GM12878 (cell line): ENCODE results near the gene GZMB. TPM values are rescaled to one million over a fixed set of nuclear protein-coding genes. Genes with fewer than 3 reads are reported as not detected.

ENCODE experiments used
- polyA plus RNA-seq, 11 experiments: library from polyadenylated mRNA; depleted of rRNA in 4 of 11; unstranded in 6 of 11; stranded (reverse) in 5 of 11; fragments of >200 nt; fragmentation: Nextera tagmentation in 4 of 11; fragmentation: Illumina TruSeq in 1 of 11; extraction: Ambion mirVana in 4 of 11; extraction: Trizol in 1 of 11; gene quantifications; 1 replicate in 1 of 11; 2 replicates in 10 of 11; pipeline versions ENCODE4 v1.2.1 to v1.2.3, GENCODE V29; 2011 to 2016; ENCODE audit warnings: inconsistent platforms in 2 of 11, missing spikeins in 2 of 11, low read depth in 1 of 11
- total RNA-seq, 4 experiments: library from RNA; depleted of rRNA in 3 of 4; stranded (reverse); fragments of >200 nt in 3 of 4; fragmentation: Illumina TruSeq in 1 of 4; extraction: Trizol in 1 of 4; gene quantifications; 2 replicates each; pipeline versions ENCODE4 v1.2.1 to v1.2.3, GENCODE V29; 2013 to 2021

Gene GZMB
- total and polyA plus RNA-seq, 10 of the 15 experiments (the other 5 are each of a cell fraction or from before 2014, with no cell fraction given), result 0.19 to 0.87 (median 0.38) TPM; not detected in 7

Other genes starting within 250 kb of the GZMB start
- not detected in 2 replicates for gene NYNRIN, start 235.2 kb downstream of the GZMB start, total RNA-seq (2014; rRNA removed)
- not detected in 2 replicates for gene NYNRIN, start 235.2 kb downstream of the GZMB start, total RNA-seq (2014; rRNA removed; fragmentation: Illumina TruSeq; extraction: Trizol)
- 0.05 and 0.15 TPM in 2 replicates for gene NYNRIN, start 235.2 kb downstream of the GZMB start, total RNA-seq (2021)
- 0.01 TPM in 1 of 2 replicates, not detected in the other for gene NYNRIN, start 235.2 kb downstream of the GZMB start, polyA plus RNA-seq (2011; rRNA removed)
- gene NYNRIN, start 235.2 kb downstream of the GZMB start, polyA plus RNA-seq (2014; fragmentation: Illumina TruSeq; extraction: Trizol), result under 0.01 TPM in 1 of 2 replicates, not detected in the other
- not detected for gene NYNRIN, start 235.2 kb downstream of the GZMB start, polyA plus RNA-seq (2014; fragmentation: Nextera tagmentation; extraction: Ambion mirVana)
- gene NYNRIN, start 235.2 kb downstream of the GZMB start, polyA plus RNA-seq (2014; rRNA removed), result 0.01 and 0.05 TPM in 2 replicates
- gene NYNRIN, start 235.2 kb downstream of the GZMB start, polyA plus RNA-seq (2016; fragmentation: Nextera tagmentation; extraction: Ambion mirVana), result under 1 TPM in 1 of 2 experiments, not detected in 1; 0.01 TPM
- gene CBLN3, start 204.5 kb downstream of the GZMB start, total RNA-seq (2014; rRNA removed), result 0.51 and 0.71 TPM in 2 replicates
- 1.1 and 1.3 TPM in 2 replicates for gene CBLN3, start 204.5 kb downstream of the GZMB start, total RNA-seq (2014; rRNA removed; fragmentation: Illumina TruSeq; extraction: Trizol)
- 2.8 and 3.8 TPM in 2 replicates for gene CBLN3, start 204.5 kb downstream of the GZMB start, total RNA-seq (2021)
- gene CBLN3, start 204.5 kb downstream of the GZMB start, polyA plus RNA-seq (2011; rRNA removed), result 4.6 and 4.9 TPM in 2 replicates
- gene CBLN3, start 204.5 kb downstream of the GZMB start, polyA plus RNA-seq (2014; fragmentation: Illumina TruSeq; extraction: Trizol), result 1.3 and 1.8 TPM in 2 replicates
- under 1 TPM; 0.16 to 0.35 TPM for gene CBLN3, start 204.5 kb downstream of the GZMB start, polyA plus RNA-seq (2014; fragmentation: Nextera tagmentation; extraction: Ambion mirVana)
- gene CBLN3, start 204.5 kb downstream of the GZMB start, polyA plus RNA-seq (2014; rRNA removed), result 2.5 and 2.9 TPM in 2 replicates
- gene CBLN3, start 204.5 kb downstream of the GZMB start, polyA plus RNA-seq (2016; fragmentation: Nextera tagmentation; extraction: Ambion mirVana), result 1 to 10 TPM in 1 of 2 experiments, under 1 TPM in 1; 0.37 to 1.4 TPM
- 34.7 and 36.7 TPM in 2 replicates for gene KHNYN, start 204.2 kb downstream of the GZMB start, total RNA-seq (2014; rRNA removed)
- gene KHNYN, start 204.2 kb downstream of the GZMB start, total RNA-seq (2014; rRNA removed; fragmentation: Illumina TruSeq; extraction: Trizol), result 20.8 and 21.0 TPM in 2 replicates
- gene KHNYN, start 204.2 kb downstream of the GZMB start, total RNA-seq (2021), result 33.9 and 34.0 TPM in 2 replicates
- 19.8 and 22.2 TPM in 2 replicates for gene KHNYN, start 204.2 kb downstream of the GZMB start, polyA plus RNA-seq (2011; rRNA removed)
- gene KHNYN, start 204.2 kb downstream of the GZMB start, polyA plus RNA-seq (2014; fragmentation: Illumina TruSeq; extraction: Trizol), result 22.9 and 23.2 TPM in 2 replicates
- gene KHNYN, start 204.2 kb downstream of the GZMB start, polyA plus RNA-seq (2014; fragmentation: Nextera tagmentation; extraction: Ambion mirVana), result 1 to 10 TPM; 1.4 to 3.6 TPM
- 28.4 and 29.2 TPM in 2 replicates for gene KHNYN, start 204.2 kb downstream of the GZMB start, polyA plus RNA-seq (2014; rRNA removed)
- gene KHNYN, start 204.2 kb downstream of the GZMB start, polyA plus RNA-seq (2016; fragmentation: Nextera tagmentation; extraction: Ambion mirVana), result 10 to 100 TPM; 12.8 to 12.9 TPM
- 31.7 and 32.7 TPM in 2 replicates for gene SDR39U1, start 191.4 kb downstream of the GZMB start, total RNA-seq (2014; rRNA removed)
- gene SDR39U1, start 191.4 kb downstream of the GZMB start, total RNA-seq (2014; rRNA removed; fragmentation: Illumina TruSeq; extraction: Trizol), result 22.4 and 23.3 TPM in 2 replicates
- 55.1 and 64.1 TPM in 2 replicates for gene SDR39U1, start 191.4 kb downstream of the GZMB start, total RNA-seq (2021)
- 33.5 and 44.3 TPM in 2 replicates for gene SDR39U1, start 191.4 kb downstream of the GZMB start, polyA plus RNA-seq (2011; rRNA removed)
- 27.3 and 40.1 TPM in 2 replicates for gene SDR39U1, start 191.4 kb downstream of the GZMB start, polyA plus RNA-seq (2014; fragmentation: Illumina TruSeq; extraction: Trizol)
- 10 to 100 TPM; 14.0 to 26.4 TPM for gene SDR39U1, start 191.4 kb downstream of the GZMB start, polyA plus RNA-seq (2014; fragmentation: Nextera tagmentation; extraction: Ambion mirVana)
- 85.2 and 88.9 TPM in 2 replicates for gene SDR39U1, start 191.4 kb downstream of the GZMB start, polyA plus RNA-seq (2014; rRNA removed)
- gene SDR39U1, start 191.4 kb downstream of the GZMB start, polyA plus RNA-seq (2016; fragmentation: Nextera tagmentation; extraction: Ambion mirVana), result 10 to 100 TPM; 83.7 to 89.3 TPM
- gene CMA1, start 125.9 kb downstream of the GZMB start, total RNA-seq (2014; rRNA removed), result not detected in 2 replicates
- gene CMA1, start 125.9 kb downstream of the GZMB start, total RNA-seq (2014; rRNA removed; fragmentation: Illumina TruSeq; extraction: Trizol), result not detected in 2 replicates
- not detected in 2 replicates for gene CMA1, start 125.9 kb downstream of the GZMB start, total RNA-seq (2021)
- gene CMA1, start 125.9 kb downstream of the GZMB start, polyA plus RNA-seq (2011; rRNA removed), result not detected in 2 replicates
- not detected in 2 replicates for gene CMA1, start 125.9 kb downstream of the GZMB start, polyA plus RNA-seq (2014; fragmentation: Illumina TruSeq; extraction: Trizol)
- gene CMA1, start 125.9 kb downstream of the GZMB start, polyA plus RNA-seq (2014; fragmentation: Nextera tagmentation; extraction: Ambion mirVana), result not detected
- gene CMA1, start 125.9 kb downstream of the GZMB start, polyA plus RNA-seq (2014; rRNA removed), result not detected in 2 replicates
- not detected for gene CMA1, start 125.9 kb downstream of the GZMB start, polyA plus RNA-seq (2016; fragmentation: Nextera tagmentation; extraction: Ambion mirVana)
- not detected in 2 replicates for gene CTSG, start 57.9 kb downstream of the GZMB start, total RNA-seq (2014; rRNA removed)
- not detected in 2 replicates for gene CTSG, start 57.9 kb downstream of the GZMB start, total RNA-seq (2014; rRNA removed; fragmentation: Illumina TruSeq; extraction: Trizol)
- not detected in 2 replicates for gene CTSG, start 57.9 kb downstream of the GZMB start, total RNA-seq (2021)
- gene CTSG, start 57.9 kb downstream of the GZMB start, polyA plus RNA-seq (2011; rRNA removed), result not detected in 2 replicates
- not detected in 2 replicates for gene CTSG, start 57.9 kb downstream of the GZMB start, polyA plus RNA-seq (2014; fragmentation: Illumina TruSeq; extraction: Trizol)
- gene CTSG, start 57.9 kb downstream of the GZMB start, polyA plus RNA-seq (2014; fragmentation: Nextera tagmentation; extraction: Ambion mirVana), result not detected
- not detected in 2 replicates for gene CTSG, start 57.9 kb downstream of the GZMB start, polyA plus RNA-seq (2014; rRNA removed)
- not detected for gene CTSG, start 57.9 kb downstream of the GZMB start, polyA plus RNA-seq (2016; fragmentation: Nextera tagmentation; extraction: Ambion mirVana)
- 0.16 TPM in 1 of 2 replicates, not detected in the other for gene GZMH, start 24.5 kb downstream of the GZMB start, total RNA-seq (2014; rRNA removed)
- 0.18 TPM in 1 of 2 replicates, not detected in the other for gene GZMH, start 24.5 kb downstream of the GZMB start, total RNA-seq (2014; rRNA removed; fragmentation: Illumina TruSeq; extraction: Trizol)
- not detected in 2 replicates for gene GZMH, start 24.5 kb downstream of the GZMB start, total RNA-seq (2021)
- not detected in 2 replicates for gene GZMH, start 24.5 kb downstream of the GZMB start, polyA plus RNA-seq (2011; rRNA removed)
- 0.16 TPM in 1 of 2 replicates, not detected in the other for gene GZMH, start 24.5 kb downstream of the GZMB start, polyA plus RNA-seq (2014; fragmentation: Illumina TruSeq; extraction: Trizol)
- gene GZMH, start 24.5 kb downstream of the GZMB start, polyA plus RNA-seq (2014; fragmentation: Nextera tagmentation; extraction: Ambion mirVana), result under 1 TPM; 0.18 to 0.53 TPM
- gene GZMH, start 24.5 kb downstream of the GZMB start, polyA plus RNA-seq (2014; rRNA removed), result 0.24 and 0.27 TPM in 2 replicates
- gene GZMH, start 24.5 kb downstream of the GZMB start, polyA plus RNA-seq (2016; fragmentation: Nextera tagmentation; extraction: Ambion mirVana), result not detected